CD14-positive monocyte (primary cell): Measurements from ENCODE around the gene BRD2. TPM values are rescaled to one million over a fixed set of nuclear protein-coding genes. Genes with fewer than 3 reads are reported as not detected.

Source experiments
- DNase-seq, 3 donors: peaks; one replicate each; pipeline ENCODE4 v3.0.0-alpha.2; 2011 to 2022
- H2AFZ ChIP-seq: 2 replicates; pipeline ENCODE4 v1.6.0; 2012; ENCODE audit warnings: mild to moderate bottlenecking, low read depth, low read length, inconsistent platforms; ENCODE audit not compliant: insufficient read depth, poor library complexity, severe bottlenecking
- H3K27ac ChIP-seq, 2 donors: 1 replicate in 1 of 2; 2 replicates in 1 of 2; pipeline ENCODE4 v1.5.1; 2012 to 2013; ENCODE audit warnings: low read length in 2 of 2, control low read depth in 1 of 2, inconsistent platforms in 1 of 2, low read depth in 1 of 2, mild to moderate bottlenecking in 1 of 2
- H3K27me3 ChIP-seq, 2 donors: one replicate each; pipeline versions ENCODE4 v1.6.0 to v1.6.1; 2011 to 2013; ENCODE audit warnings: low read length in 2 of 2; ENCODE audit not compliant: control insufficient read depth in 2 of 2, insufficient read depth in 2 of 2
- H3K36me3 ChIP-seq, 2 donors: replicated peaks in 1 of 2; 1 replicate in 1 of 2; 2 replicates in 1 of 2; pipeline versions ENCODE4 v1.5.1 to v1.6.1; 2012 to 2013; ENCODE audit warnings: low read length in 2 of 2, control low read depth in 1 of 2, inconsistent platforms in 1 of 2, mild to moderate bottlenecking in 1 of 2; ENCODE audit not compliant: insufficient read depth in 2 of 2, control insufficient read depth in 1 of 2
- H3K4me1 ChIP-seq, 2 donors: 1 replicate in 1 of 2; 2 replicates in 1 of 2; pipeline versions ENCODE4 v1.5.1 to v1.6.1; 2012 to 2013; ENCODE audit warnings: low read length in 2 of 2, control low read depth in 1 of 2, inconsistent platforms in 1 of 2, mild to moderate bottlenecking in 1 of 2, moderate library complexity in 1 of 2; ENCODE audit not compliant: insufficient read depth in 2 of 2, control insufficient read depth in 1 of 2
- H3K4me2 ChIP-seq: replicated peaks from 2 replicates; pipeline ENCODE3; 2012; ENCODE audit warnings: low read length, moderate library complexity, mild to moderate bottlenecking; ENCODE audit not compliant: poor library complexity, severe bottlenecking; ENCODE audit errors: extremely low read depth
- H3K4me3 ChIP-seq, 3 experiments: fragments of 200-600 bp in 1 of 3; sonication (generic) in 1 of 3; replicated peaks in 1 of 3; 1 replicate in 2 of 3; 2 replicates in 1 of 3; pipeline ENCODE4 v1.5.1; 2011 to 2013; ENCODE audit warnings: low read length in 3 of 3, mild to moderate bottlenecking in 3 of 3, control low read depth in 2 of 3, low read depth in 2 of 3, inconsistent platforms in 1 of 3, moderate library complexity in 1 of 3
- H3K79me2 ChIP-seq: 2 replicates; pipeline ENCODE4 v1.6.0; 2012; ENCODE audit warnings: mild to moderate bottlenecking, control low read depth, inconsistent platforms, low read length, moderate library complexity; ENCODE audit not compliant: insufficient read depth
- H3K9ac ChIP-seq: 2 replicates; pipeline ENCODE4 v1.6.0; 2017; ENCODE audit warnings: low read length, mild to moderate bottlenecking; ENCODE audit not compliant: insufficient read depth, poor library complexity, severe bottlenecking
- H3K9me3 ChIP-seq, 2 donors: replicated peaks in 1 of 2; 1 replicate in 1 of 2; 2 replicates in 1 of 2; pipeline versions ENCODE4 v1.5.1 to v1.6.1; 2012 to 2013; ENCODE audit warnings: low read length in 2 of 2, control low read depth in 1 of 2; ENCODE audit not compliant: control insufficient read depth in 1 of 2, insufficient read depth in 1 of 2
- H4K20me1 ChIP-seq: 2 replicates; pipeline ENCODE4 v1.6.0; 2012; ENCODE audit warnings: mild to moderate bottlenecking, low read length, control low read depth, moderate library complexity; ENCODE audit not compliant: insufficient read depth
- H3K27ac Mint-ChIP-seq, 7 donors: one replicate each; pipeline ENCODE4 v1.8.0; 2020; ENCODE audit warnings: mild to moderate bottlenecking in 7 of 7, mixed read lengths in 7 of 7, moderate library complexity in 6 of 7, inconsistent platforms in 2 of 7
- H3K27me3 Mint-ChIP-seq, 3 donors: one replicate each; pipeline ENCODE4 v1.8.0; 2021 to 2022; ENCODE audit warnings: low read depth in 3 of 3, mild to moderate bottlenecking in 3 of 3, mixed read lengths in 3 of 3, moderate library complexity in 3 of 3, inconsistent platforms in 1 of 3
- H3K36me3 Mint-ChIP-seq, 2 donors: one replicate each; pipeline ENCODE4 v1.8.0; 2020; ENCODE audit warnings: mixed read lengths in 2 of 2, inconsistent platforms in 1 of 2, mild to moderate bottlenecking in 1 of 2
- H3K4me1 Mint-ChIP-seq: one replicate; pipeline ENCODE4 v1.8.0; 2020; ENCODE audit warnings: mild to moderate bottlenecking, mixed read lengths
- H3K4me3 Mint-ChIP-seq, 2 donors: one replicate each; pipeline ENCODE4 v1.8.0; 2020; ENCODE audit warnings: mild to moderate bottlenecking in 2 of 2, mixed read lengths in 2 of 2, moderate library complexity in 1 of 2
- H3K9me3 Mint-ChIP-seq, 7 donors: one replicate each; pipeline ENCODE4 v1.8.0; 2020 to 2022; ENCODE audit warnings: mixed read lengths in 7 of 7, mild to moderate bottlenecking in 6 of 7, moderate library complexity in 6 of 7, inconsistent platforms in 2 of 7
- CTCF ChIP-seq: fragments of 200-600 bp; IDR thresholded peaks from one replicate; pipeline ENCODE4 v1.8.0; 2022; ENCODE audit warnings: antibody characterized with exemption, mild to moderate bottlenecking
- WGBS: methylation state at CpG from one replicate; pipeline ENCODE4 v1.1.5; 2013; ENCODE audit warnings: missing lambda C conversion rate; ENCODE audit not compliant: insufficient coverage; 5-methylcytosine and 5-hydroxymethylcytosine counted together
- intact Hi-C, 2 donors: fragments of 100-400 bp; cut with micrococcal nuclease; formaldehyde crosslinking; loops; one replicate each; pipeline versions ENCODE4 v1.15.0 to v1.15.1; 2023
- polyA plus RNA-seq, 3 donors: library from polyadenylated mRNA; depleted of rRNA in 1 of 3; unstranded in 2 of 3; stranded (reverse) in 1 of 3; fragments of 300-500 nt in 2 of 3; fragments of >200 nt in 1 of 3; fragmentation: Illumina TruSeq in 2 of 3; gene quantifications; 1 replicate in 2 of 3; 2 replicates in 1 of 3; pipeline ENCODE4 v1.2.3, GENCODE V29; 2012 to 2021

The BRD2 gene
- polyA plus RNA-seq, 3 donors = 9.6 to 475 (median 21.7) TPM

- peaks cover 36 to 38% of the 10 kb centered on the region in 2 donors for H3K36me3 ChIP-seq
- peak overlapping the region in 2 of 3 experiments; percentile 21 to 97 for H3K4me3 ChIP-seq
- no peak overlapping the region for H2AFZ ChIP-seq
- peaks cover 54% of the 10 kb centered on the region in 2 donors for H3K36me3 Mint-ChIP-seq
- H3K27me3 Mint-ChIP-seq = peaks cover 0 to 1% (median 1%) of the 10 kb centered on the region in 3 donors
- peaks cover 20% of the 10 kb centered on the region for H4K20me1 ChIP-seq
- intact Hi-C loops = loop anchor here in 1 of 2 donors (5.0 to 10.0 kb wide), 3 partner anchors 36 to 308 kb away; no protein-coding TSS in a partner anchor
- H3K4me1 ChIP-seq = peaks cover 76 to 85% of the 10 kb centered on the region in 2 donors
- TF ChIP-seq CTCF = no peak
- no peaks in the 10 kb centered on the region for H3K9me3 ChIP-seq
- H3K27ac Mint-ChIP-seq = peak overlapping the region; percentile 90 to 98 (median 96)
- peaks cover 78% of the 10 kb centered on the region for H3K4me1 Mint-ChIP-seq
- H3K4me2 ChIP-seq = peak overlapping the region; percentile 78
- no peaks in the 10 kb centered on the region for H3K9me3 Mint-ChIP-seq
- no peaks in the 10 kb centered on the region for H3K27me3 ChIP-seq
- peak overlapping the region; percentile 75 to 88 for H3K4me3 Mint-ChIP-seq
- WGBS = 34% methylated on average over 9 of the region's 12 CpGs
- H3K79me2 ChIP-seq = peaks cover 52% of the 10 kb centered on the region
- peak; percentile 24 to 83 (median 77) for DNase-seq
- H3K9ac ChIP-seq = peak overlapping the region; percentile 22
- H3K27ac ChIP-seq = peak overlapping the region; percentile 72 to 85
Measured at GRCh38 chr6:32936239-32937152, 31.9 kb upstream of the BRD2 start.

- H3K27ac ChIP-seq = peak overlapping the region; percentile 72 to 85
- H3K9me3 ChIP-seq = no peaks in the 10 kb centered on the region
- peak overlapping the region; percentile 22 for H3K9ac ChIP-seq
- peaks cover 85% of the 10 kb centered on the region for H3K4me1 Mint-ChIP-seq
- no peaks in the 10 kb centered on the region for H3K27me3 ChIP-seq
- intact Hi-C loops = loop anchor here in 1 of 2 donors (5.0 to 10.0 kb wide), 3 partner anchors 35 to 308 kb away; no protein-coding TSS in a partner anchor
- H2AFZ ChIP-seq = no peak overlapping the region
- DNase-seq = peak; percentile 69 to 83 (median 70)
- no peak for TF ChIP-seq CTCF
- H3K4me3 ChIP-seq = peak overlapping the region in 1 of 3 experiments; percentile 97
- H3K4me1 ChIP-seq = peaks cover 84 to 92% of the 10 kb centered on the region in 2 donors
- H4K20me1 ChIP-seq = peaks cover 20% of the 10 kb centered on the region
- peaks cover 0 to 1% (median 1%) of the 10 kb centered on the region in 3 donors for H3K27me3 Mint-ChIP-seq
- H3K4me3 Mint-ChIP-seq = peak overlapping the region; percentile 75 to 88
- H3K36me3 Mint-ChIP-seq = peaks cover 53 to 54% of the 10 kb centered on the region in 2 donors
- peaks cover 36 to 38% of the 10 kb centered on the region in 2 donors for H3K36me3 ChIP-seq
- WGBS = 0% methylated on average over 2 of the region's 8 CpGs
- peak overlapping the region; percentile 90 to 98 (median 96) for H3K27ac Mint-ChIP-seq
- H3K9me3 Mint-ChIP-seq = no peaks in the 10 kb centered on the region
- peak overlapping the region; percentile 78 for H3K4me2 ChIP-seq
- H3K79me2 ChIP-seq = peaks cover 55% of the 10 kb centered on the region
Measured at GRCh38 chr6:32937230-32937633, 31.2 kb upstream of the BRD2 start.
